Adipose tissue (tissue), 3 donors: ENCODE measurements around the gene KIF2A. TPM values are rescaled to one million over a fixed set of nuclear protein-coding genes. Genes with fewer than 3 reads are reported as not detected.
"Not testable (repeated sequence)": the region's sequence is repeated elsewhere in the genome, so short reads cannot be mapped to it uniquely, and the experiment has no call there.

Source experiments
- H3K27ac ChIP-seq: one replicate; pipeline ENCODE4 v1.5.1; 2013; ENCODE audit warnings: low read depth, low read length
- WGBS, 3 donors: extraction: QIAGEN DNeasy Blood & Tissue Kit; methylation state at CpG; one replicate each; pipeline ENCODE4 v1.1.7; 2013; 5-methylcytosine and 5-hydroxymethylcytosine counted together
- polyA plus RNA-seq, 3 donors: library from polyadenylated mRNA; stranded (reverse); fragments of 200-250 nt; gene quantifications; one replicate each; pipeline ENCODE4 v1.2.3, GENCODE V29; 2013
- donor health status: healthy with polysubstance abuse.
- donor health status: Bipolar disorder and iron deficiency.
- donor health status: healthy.

KIF2A gene
- polyA plus RNA-seq, 3 donors: 8.2 to 13.0 (median 9.2) TPM

DNA sequence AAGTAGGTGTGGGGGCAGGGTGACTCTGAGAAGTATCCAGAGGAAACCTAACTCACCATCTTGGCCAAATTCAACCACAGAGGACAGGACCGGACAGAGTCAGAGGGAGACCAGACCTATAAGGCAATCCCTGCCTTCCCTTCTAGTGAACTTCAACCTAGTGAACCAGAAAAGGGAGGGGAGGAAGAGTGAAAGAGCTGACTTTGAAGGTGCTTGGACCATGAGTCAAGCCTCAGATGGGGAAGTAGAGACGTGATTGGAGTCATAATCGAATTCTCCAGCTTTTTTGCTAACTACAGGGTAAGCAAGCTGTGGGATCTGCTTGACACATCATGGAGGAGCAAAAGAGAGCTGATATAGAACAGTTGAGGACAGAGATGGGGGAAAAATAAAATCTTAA, 18.8 kb upstream of the KIF2A start:
- no peak overlapping the region for H3K27ac ChIP-seq
- WGBS, 3 donors: 80 to 86% (median 81%) methylated on average over 3 of the region's 3 CpGs

DNA sequence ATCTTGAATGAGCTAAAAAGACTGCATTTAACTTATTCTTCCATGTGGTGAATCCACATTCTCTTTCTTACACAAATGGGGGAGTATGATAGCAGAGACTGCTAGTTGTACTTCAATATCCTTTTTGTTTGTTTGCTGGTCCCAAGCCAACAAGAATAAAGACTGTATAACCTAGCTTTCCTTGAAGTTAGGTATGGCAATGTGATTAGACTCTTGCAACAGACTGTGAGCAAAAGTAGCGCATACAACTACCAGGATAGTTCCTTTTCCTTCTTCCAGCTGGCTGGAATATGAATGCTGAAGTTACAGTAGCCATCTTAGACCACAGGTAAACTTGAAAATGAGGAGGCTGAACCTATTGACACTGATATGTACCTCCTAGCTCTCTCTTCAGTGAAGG, 17.9 kb upstream of the KIF2A start:
- 93 to 100% (median 97%) methylated on average over 1 of the region's 1 CpG for WGBS, 3 donors

DNA sequence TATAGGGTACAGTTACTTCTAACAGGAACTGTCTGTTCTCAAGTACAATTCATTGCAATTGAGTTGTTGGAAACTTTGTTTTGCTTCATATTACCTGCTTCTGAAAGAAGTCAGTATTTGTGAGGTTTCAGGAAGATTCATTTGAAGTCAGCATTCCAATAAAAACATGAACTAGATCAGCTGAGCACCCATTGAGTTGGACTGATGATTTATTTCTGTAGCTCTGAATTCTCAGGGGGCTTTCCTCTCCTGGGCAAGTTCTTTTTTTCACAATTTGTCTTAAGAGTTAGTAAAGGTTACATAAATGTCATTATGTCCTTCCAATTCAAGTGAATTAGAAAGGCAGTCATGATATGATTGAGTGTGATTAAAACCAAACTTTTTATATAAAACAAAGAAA, 16.2 kb upstream of the KIF2A start:
- no peak overlapping the region for H3K27ac ChIP-seq

More for the DNA sequence above, 17.9 kb upstream of the KIF2A start:
- H3K27ac ChIP-seq: no peak overlapping the region

DNA sequence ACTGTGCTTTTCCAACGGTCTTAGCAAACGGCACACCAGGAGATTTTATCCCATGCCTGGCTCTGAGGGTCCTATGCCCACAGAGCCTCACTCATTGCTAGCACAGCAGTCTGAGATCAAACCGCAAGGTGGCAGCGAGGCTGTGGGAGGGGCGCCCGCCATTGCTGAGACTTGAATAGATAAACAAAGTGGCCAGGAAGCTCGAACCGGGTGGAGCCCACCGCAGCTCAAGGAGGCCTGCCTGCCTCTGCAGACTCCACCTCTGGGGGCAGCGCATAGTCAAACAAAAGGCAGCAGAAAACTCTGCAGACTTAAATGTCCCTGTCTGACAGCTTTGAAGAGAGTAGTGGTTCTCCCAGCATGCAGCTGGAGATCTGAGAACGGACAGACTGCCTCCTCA, 14.2 kb upstream of the KIF2A start:
- WGBS, 3 donors: 79 to 82% (median 82%) methylated on average over 10 to 11 of the region's 11 CpGs

DNA sequence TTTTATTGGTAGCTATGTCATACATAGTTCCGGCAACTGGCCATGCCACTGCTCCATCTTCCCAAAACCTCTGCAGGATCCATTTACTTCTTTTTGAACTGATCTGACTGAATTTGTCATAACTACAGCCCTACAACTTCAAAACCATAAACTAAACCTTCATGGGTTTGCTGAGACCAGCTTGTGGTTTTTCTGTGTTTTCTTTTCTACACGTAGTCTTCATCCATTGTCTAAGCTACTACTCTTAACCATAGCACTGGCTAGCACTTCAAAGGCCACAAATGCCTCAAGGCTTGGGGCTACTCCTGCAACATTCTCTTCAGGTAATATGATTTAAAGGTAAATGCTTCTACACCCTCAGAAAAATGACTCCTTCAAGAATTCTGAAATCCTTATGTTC, 9.0 kb upstream of the KIF2A start:
- H3K27ac ChIP-seq: no peak overlapping the region
- 79 to 95% (median 90%) methylated on average over 2 of the region's 2 CpGs for WGBS, 3 donors

More for the DNA sequence above, 14.2 kb upstream of the KIF2A start:
- H3K27ac ChIP-seq: not testable (repeated sequence)

DNA sequence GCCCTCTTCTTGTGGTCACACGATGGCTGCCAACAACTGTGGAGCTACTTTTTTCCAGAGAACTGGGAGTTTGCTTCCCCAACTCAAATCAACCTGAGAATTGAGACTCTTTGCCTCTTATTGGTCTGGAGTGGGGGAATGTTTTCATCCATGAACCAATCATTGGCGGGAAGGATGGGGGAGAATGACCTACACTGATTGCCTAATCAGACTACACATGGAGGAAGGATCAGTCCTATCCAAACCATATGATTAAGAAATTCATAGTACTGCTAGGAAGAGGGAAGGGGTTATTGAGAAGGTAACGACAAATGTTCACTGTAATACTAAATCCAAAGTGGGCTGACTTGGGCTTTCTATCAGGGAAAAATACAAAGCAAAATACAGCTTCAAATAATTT, 7.9 kb upstream of the KIF2A start:
- H3K27ac ChIP-seq: no peak overlapping the region
- WGBS, 3 donors: 75 to 88% (median 78%) methylated on average over 3 of the region's 3 CpGs

DNA sequence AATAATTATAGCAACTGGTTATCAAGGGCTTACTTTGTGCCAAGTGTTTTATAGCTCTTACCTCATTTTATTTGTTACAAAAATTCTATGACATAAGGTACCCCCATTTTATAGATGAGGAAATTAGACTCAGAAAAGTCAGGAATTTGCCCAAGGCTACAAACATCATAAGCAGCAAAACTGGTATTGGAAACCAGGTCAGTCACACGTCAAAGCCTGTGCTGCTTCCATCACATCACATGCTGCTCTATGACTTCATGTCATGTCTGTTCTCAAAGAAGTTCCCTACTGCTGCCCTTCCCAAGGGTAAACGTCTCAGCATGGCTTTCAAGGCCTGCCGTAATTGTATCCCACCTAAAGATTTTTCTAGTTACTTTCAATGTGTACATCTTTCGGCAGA, 6.9 kb upstream of the KIF2A start:
- 77 to 87% (median 78%) methylated on average over 4 of the region's 4 CpGs for WGBS, 3 donors
- no peak overlapping the region for H3K27ac ChIP-seq

DNA sequence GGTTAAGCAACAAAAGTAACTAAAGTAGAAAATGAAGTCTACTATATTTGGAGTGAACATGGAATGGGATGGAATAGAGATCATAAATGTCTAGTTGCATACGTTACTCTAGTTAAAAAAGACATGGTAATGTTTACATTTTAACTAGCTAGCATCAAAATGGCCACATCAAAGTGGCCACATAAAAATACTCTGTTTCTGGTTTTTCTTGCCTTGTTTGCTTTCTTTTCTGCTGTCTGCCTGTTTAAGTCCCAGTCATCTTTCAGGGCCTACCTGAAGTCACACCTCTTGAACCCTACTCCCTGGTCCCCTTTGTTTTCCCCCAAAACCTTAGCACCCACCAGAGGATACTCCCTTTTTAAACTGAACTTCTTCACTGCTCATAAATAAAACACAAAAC, 6.4 kb upstream of the KIF2A start:
- 80 to 97% (median 88%) methylated on average over 1 of the region's 1 CpG for WGBS, 3 donors

DNA sequence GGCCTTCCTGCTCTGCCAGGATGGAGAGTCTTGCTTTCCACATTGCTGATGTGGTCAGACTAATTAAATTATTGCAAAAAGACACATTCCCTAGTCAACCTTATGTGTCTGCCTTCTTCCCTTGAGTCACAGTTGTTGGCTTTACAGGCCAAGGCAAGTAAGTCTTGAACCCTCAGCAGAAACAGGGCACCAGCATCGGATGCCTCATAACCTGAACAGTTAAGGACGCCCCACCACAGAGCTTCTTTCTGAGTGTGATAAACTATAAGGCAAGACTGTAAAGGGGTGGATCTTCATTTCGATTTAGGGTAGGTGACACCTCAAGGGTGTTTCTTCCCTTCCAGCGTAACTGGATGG, 670 bp upstream of the KIF2A start:
- H3K27ac ChIP-seq: peak overlapping the region; percentile 17
- WGBS, 3 donors: 39 to 46% (median 43%) methylated on average over 4 of the region's 4 CpGs

More for the DNA sequence above, 6.4 kb upstream of the KIF2A start:
- no peak overlapping the region for H3K27ac ChIP-seq

DNA sequence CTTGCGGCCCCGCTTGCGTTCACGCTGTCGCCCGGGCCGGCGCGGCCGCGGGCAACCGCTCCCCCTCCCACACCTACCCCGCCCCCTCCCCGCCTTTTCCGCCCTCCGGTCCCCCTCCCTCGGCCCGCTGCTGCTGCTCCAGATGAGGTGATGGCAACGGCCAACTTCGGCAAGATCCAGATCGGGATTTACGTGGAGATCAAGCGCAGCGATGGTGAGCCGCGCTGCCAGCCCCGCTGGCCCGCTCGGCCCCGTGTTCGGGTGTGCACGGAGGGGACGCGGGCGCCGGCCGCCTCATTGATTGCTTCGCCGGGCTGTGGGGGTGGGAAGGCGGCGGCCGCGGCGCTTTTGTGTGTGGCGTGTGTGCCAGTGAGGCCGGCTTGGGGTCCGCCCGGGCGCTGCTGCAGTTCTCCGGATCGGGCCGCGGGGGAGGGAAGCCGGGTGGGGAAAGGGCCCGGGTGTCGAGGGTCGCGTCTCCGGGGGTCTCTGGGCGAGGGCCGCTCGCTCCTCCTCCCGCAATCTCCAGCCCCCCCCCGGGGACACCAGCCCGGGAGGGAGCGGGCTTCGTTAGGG, 403 bp downstream of the KIF2A start:
- peak overlapping the region; percentile 70 for H3K27ac ChIP-seq
- 0 to 1% (median 1%) methylated on average over 47 to 67 of the region's 67 CpGs for WGBS, 3 donors

DNA sequence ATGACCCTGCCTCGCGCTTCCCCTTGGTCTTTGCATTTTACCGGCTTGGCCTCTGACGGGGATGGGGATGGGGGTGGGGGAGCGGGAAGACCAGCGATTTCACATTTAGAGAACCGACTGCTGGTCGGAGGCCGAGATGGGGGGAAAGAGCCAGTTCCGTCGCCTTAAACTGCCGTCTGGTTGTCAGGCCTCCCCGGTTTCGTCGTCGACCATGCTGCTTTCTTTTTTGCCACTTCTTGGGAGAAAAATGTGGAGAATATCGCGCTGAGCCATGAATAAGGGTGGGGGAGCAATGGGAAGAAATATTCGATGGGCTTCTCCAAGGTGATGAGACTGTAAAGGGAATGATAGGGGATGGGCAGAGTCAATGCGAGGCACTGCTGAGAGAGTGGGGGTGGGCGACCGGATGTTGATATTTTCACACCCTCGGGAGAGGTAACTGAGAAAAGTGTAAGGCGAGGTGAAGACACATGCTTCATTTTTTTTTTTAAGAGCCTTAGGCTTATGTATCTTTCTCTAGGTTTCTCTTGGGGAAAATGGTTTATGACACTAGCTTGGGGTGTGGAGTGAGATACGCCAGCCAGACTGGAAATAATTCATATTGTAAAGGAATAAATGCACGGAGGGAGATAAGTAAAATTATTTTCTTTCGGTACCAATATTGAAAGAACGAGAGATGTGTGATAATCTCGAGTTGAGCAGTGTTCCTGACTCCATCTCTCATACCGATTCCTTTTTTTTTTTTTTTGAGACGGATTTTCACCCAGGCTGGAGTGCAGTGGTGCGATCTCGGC, 1.1 kb downstream of the KIF2A start:
- peak overlapping the region; percentile 70 for H3K27ac ChIP-seq
- 1 to 4% (median 2%) methylated on average over 32 to 33 of the region's 33 CpGs for WGBS, 3 donors

DNA sequence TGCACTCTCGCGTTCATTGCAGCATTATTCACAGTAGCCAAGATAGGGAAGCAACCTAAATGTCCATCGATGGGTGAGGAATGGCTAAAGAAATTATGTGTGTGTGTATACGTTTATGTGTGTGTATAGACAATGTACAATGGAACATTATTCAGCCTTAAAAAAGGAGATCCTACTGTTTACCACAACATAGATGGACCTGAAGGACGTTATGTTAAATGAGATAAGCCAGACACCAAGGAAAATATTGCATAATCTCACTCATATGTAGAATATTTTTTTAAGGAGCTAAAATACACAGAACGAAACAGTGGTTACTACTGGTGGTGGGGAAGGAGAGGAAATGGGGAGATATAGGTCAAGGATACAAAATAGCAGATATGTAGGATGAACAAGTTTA, 2.4 kb downstream of the KIF2A start:
- 80 to 85% (median 81%) methylated on average over 6 of the region's 6 CpGs for WGBS, 3 donors
- H3K27ac ChIP-seq: no peak overlapping the region

DNA sequence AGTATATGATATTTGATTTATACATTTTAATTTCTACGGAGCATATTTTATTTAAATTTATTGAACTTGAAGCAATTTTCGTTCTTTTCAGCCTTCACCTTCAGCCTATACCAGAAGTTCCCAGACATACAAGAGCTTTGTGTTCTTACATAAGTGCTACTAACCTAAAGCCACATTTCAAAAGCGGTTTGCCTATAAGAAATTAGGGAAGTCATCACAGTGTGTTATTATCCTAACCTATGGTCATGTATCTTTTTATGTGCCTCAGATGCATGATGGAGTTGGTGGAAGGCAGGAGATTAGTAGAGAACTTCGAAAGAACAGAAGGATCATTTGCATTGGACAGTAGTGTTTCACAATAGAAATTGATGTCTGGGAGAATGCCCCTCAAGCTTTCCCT, 3.1 kb downstream of the KIF2A start:
- no peak overlapping the region for H3K27ac ChIP-seq
- WGBS, 3 donors: 77 to 93% (median 86%) methylated on average over 4 of the region's 4 CpGs

DNA sequence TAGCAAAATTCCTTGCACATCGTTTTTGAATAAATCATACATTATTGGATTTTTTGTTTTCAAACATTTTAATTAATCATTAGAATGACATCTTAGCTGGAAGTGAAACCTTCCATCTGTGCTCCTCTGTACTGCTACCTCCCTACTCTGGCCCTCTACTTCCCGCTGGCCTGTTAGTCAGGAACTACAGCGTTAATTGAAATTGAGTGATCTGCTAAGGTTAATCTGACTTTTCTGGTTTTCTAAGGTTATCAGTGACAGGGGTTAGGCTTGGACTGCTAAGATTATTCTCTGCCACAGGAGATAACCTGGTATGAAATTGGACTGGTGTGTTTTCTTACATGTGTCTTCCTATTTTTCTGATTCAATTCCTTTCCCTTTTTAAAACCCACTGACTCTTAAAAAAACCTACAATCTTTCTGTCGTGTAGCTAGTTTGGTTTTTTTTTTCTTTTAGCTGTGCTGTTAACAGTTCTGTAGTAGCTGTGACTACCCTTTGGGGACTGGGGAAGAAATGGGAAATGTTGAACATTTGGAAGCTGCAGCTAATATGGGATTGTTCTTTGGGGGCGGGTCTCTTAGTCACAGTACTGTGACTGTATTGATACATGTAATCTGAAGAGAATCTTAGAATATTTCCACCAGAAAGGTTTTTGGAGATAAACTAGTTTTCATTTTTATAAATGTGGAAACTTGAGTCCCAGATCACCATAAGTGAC, 4.6 kb downstream of the KIF2A start:
- H3K27ac ChIP-seq: no peak overlapping the region
- WGBS, 3 donors: 51 to 73% (median 70%) methylated on average over 5 of the region's 5 CpGs

DNA sequence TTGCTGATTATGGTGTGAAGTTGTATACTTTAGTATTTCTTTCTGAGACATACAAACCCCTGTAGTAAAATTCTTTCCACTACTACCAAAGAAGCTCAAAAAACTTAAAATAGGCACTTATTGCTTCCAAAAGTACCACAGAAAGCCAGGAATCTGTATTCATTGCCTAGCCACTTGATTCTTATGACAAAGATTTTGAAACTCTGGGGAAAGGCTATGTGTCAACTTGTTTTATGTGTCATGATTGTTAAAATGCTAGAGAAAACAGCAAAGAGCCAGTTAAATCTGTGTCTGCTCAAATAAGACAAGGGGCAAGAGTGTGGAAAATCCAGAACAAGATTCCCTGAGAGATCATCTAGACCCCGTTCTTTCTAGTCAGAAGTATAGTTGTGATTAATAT, 6.0 kb downstream of the KIF2A start:
- no peak overlapping the region for H3K27ac ChIP-seq
- WGBS, 3 donors: 79 to 89% (median 83%) methylated on average over 1 of the region's 1 CpG

DNA sequence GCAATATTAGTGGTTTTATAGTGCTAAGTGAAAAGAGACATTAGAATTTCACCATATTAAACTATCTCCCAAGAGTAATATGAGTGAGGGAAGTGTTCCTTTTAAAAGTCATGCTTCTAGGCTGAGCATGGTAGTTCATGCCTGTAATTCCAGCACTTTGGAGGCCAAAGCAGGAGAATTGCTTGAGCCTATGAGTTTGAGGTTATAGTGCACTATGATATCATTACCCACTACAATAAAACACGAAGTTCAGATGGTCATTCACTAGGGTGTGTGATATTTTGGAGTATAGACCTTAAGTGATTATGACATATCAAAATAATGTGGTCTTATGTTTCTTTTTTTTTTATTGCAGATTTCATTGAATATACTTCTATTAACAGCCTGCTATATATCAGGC, 6.7 kb downstream of the KIF2A start:
- no peak overlapping the region for H3K27ac ChIP-seq
- 53 to 84% (median 68%) methylated on average over 1 of the region's 1 CpG for WGBS, 3 donors

DNA sequence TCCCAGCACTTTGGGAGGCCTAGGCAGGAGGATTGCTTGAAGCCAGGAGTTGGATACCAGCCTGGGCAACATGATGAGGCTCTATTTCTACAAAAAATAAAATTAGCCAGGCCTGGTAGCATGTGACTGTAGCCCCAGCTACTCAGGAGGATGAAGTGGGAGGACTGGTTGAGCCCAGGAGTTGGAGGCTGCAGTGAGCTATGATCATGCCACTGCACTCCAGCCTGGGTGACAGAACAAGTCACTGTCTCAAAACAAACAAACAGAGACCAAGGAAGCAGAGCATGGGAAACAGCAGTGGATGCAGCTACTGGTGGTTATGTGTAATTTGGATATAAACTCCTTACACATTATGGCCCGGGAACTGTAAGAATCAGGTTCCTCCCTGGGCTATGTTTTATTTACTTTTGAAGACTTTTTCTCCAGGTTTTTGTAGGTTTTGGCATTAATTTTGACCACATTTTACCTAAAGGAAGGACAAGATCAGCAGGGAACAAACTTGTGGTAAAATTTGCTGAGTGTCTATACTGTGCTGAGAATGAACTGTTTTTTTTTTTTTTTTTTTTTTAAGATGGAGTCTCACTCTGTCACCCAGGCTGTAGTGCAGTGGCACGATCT, 8.3 kb downstream of the KIF2A start:
- 92 to 98% (median 96%) methylated on average over 2 of the region's 2 CpGs for WGBS, 3 donors
- H3K27ac ChIP-seq: no peak overlapping the region

DNA sequence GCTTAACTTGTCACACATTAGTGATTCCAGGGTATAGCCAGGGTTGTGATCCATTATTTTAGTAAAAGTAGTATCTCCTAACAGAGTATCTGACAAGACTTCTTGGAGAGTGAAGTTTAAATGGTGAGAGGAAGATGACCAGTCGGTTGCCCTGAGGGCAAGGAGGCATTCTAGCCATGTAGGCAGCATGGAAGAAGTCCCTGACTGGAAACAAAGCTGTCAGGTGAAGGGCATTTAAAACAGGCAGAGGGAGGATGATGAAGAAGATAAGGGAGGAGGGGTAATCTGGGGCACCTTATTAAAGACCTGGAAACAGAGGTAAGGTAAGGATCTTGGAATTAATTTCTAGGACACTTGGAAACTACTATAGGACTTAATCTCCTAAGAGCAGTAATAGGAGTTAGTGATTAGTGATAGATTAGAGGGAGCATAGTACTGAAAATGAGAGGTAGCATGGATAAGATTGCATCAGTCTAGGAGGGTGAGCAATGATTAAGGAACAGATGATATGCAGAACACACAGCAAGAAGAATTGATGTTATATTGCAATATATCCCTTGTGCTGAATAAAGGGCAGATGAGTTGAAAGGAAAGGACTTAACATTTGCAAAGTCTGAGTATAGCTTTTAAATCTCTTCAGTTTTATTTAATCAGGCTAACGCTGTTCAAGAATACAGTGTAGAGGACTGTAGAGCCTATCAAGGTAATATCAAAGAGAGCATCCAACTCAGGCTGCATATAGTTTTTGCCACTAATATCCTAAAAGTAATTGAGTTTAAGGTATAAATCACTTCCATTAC, 9.6 kb downstream of the KIF2A start:
- WGBS, 3 donors: 84 to 93% (median 90%) methylated on average over 2 of the region's 2 CpGs
- H3K27ac ChIP-seq: no peak overlapping the region

DNA sequence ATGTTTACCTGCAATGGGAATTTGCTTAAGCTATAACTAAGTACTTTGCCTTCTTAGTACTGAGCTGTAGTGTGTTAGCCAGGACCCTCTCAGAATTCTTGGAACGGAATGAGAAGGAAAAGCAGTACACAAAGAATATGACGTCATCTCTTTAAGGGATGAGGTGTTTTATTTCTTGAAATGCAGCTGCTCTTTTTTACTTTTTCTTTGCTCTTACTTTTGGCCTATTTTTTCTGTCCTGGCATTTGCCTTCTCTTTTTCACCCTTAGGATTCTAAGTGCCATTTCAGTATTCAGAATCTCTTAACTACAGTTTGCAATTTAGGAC, 10.1 kb downstream of the KIF2A start:
- H3K27ac ChIP-seq: no peak overlapping the region
- 28 to 78% (median 34%) methylated on average over 2 of the region's 2 CpGs for WGBS, 3 donors
